Measurements from ENCODE around the gene FXYD1. TPM values are rescaled to one million over a fixed set of nuclear protein-coding genes. Genes with fewer than 3 reads are reported as not detected.
"Not testable (repeated sequence)": the region's sequence is repeated elsewhere in the genome, so short reads cannot be mapped to it uniquely, and the experiment has no call there.

FXYD1 gene
- total RNA-seq, 4 donors from 2014 or later: 10.6 to 29.2 TPM; not detected in 2

DNA sequence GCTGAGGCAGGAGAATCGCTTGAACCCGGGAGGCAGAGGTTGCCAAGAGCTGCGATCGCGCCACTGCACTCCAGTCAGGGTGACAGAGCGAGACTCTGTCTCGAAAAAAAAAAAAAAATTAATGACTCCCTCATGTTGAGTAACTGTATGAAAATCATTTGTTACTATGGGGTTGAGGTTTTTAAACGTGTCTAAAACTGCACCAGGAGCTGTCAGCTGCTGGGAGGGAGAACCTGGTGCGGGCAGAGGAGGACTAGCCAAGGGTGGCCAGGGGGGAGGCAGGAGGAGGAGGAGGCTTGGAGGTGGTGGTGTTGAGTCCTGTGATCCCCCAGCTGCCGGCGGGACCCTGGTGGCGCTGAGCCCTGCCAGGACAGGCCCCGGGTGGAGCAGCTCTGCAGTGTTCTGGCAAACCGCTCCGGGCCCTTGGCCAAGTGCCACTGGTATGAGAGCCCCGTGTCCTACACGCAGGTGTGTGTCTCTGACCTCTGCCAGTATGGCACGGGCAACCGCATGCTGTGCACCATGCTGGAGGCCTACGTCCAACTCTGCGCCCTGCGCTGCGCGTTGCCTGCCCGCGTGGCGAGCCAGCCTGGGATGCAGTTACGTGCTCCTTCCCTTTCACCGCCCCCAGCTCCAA lies 40.1 kb upstream of the FXYD1 start:
- TF ChIP-seq, protein P1, sequence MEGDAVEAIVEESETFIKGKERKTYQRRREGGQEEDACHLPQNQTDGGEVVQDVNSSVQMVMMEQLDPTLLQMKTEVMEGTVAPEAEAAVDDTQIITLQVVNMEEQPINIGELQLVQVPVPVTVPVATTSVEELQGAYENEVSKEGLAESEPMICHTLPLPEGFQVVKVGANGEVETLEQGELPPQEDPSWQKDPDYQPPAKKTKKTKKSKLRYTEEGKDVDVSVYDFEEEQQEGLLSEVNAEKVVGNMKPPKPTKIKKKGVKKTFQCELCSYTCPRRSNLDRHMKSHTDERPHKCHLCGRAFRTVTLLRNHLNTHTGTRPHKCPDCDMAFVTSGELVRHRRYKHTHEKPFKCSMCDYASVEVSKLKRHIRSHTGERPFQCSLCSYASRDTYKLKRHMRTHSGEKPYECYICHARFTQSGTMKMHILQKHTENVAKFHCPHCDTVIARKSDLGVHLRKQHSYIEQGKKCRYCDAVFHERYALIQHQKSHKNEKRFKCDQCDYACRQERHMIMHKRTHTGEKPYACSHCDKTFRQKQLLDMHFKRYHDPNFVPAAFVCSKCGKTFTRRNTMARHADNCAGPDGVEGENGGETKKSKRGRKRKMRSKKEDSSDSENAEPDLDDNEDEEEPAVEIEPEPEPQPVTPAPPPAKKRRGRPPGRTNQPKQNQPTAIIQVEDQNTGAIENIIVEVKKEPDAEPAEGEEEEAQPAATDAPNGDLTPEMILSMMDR (IDR thresholded peaks at IDR 0.05): no peak
- no peak for TF ChIP-seq POLR2A (IDR thresholded peaks at IDR 0.05)
- TF ChIP-seq EP300 (IDR thresholded peaks at IDR 0.05; ENCODE audit: low read depth): no peak
- no peak for TF ChIP-seq POLR2AphosphoS5 (IDR thresholded peaks at IDR 0.05)
- no peak for DNase-seq
- intact Hi-C loops (cut with DNase I; ENCODE audit: low total_unique reads) (no loop called here), in situ Hi-C loops (cut with MboI; ENCODE audit: low pct_ligation_motif_present in 1 of 4, low pct_unique_long_range_greater_than_20kb in 1 of 4, low sequenced_read_pairs in 3 of 4) (no loop called here)
- Histone ChIP-seq H3K36me3 (no peaks in the 10 kb centered on the region), H3K4me1 (no peaks in the 10 kb centered on the region), H3K9me3 (no peaks in the 10 kb centered on the region), H3K27me3 (no peaks in the 10 kb centered on the region), H3K27ac (no peak overlapping the region), H3K4me3 (no peak overlapping the region)
- 77 to 80% methylated on average over 9 to 29 of the region's 29 CpGs for WGBS, 2 donors (ENCODE audit: low coverage in 1 of 2)

DNA sequence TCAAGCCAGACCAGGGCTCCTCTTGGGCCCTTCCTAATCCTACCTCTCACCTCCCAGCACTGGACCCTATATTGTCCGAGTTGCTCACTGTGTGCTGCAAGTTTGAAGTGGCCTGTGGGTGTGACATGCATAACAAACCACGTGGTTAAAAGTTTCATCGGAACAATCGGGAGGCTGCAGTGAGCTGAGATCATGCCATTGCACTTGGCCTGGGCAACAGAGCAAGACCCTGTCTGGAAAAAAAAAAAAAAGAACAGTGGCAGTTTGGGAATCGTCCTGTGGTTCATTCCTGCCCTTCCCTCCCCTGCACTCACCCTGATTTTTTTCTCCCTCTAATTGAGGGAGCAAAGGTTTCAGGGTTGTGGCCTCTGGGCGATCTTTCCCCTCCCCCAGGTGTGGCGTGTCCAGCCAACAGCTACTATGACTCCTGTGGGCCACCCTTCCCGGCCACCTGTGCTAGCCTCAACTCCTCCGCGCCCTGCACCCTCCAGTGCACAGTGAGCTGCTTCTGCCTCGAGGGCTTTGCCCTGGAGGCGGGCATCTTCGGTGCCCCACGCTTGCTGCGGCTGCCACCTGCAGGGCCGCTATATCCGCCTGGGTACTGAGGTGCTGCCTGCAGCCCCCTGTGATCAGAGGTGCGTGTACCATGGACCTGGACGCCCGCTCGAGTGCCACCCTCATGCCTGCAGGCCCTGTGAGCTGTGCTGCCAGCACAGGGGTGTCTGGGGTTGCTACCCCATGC lies 39.3 kb upstream of the FXYD1 start:
- WGBS, 2 donors (ENCODE audit: low coverage in 1 of 2): 58 to 79% methylated on average over 4 to 19 of the region's 21 CpGs
- Histone ChIP-seq H3K27ac (no peak overlapping the region), H3K36me3 (no peaks in the 10 kb centered on the region), H3K4me1 (no peaks in the 10 kb centered on the region), H3K9me3 (no peaks in the 10 kb centered on the region), H3K4me3 (no peak overlapping the region), H3K27me3 (no peaks in the 10 kb centered on the region)
- in situ Hi-C loops (cut with MboI; ENCODE audit: low pct_ligation_motif_present in 1 of 4, low pct_unique_long_range_greater_than_20kb in 1 of 4, low sequenced_read_pairs in 3 of 4) (no loop called here), intact Hi-C loops (cut with DNase I; ENCODE audit: low total_unique reads) (no loop called here)
- TF ChIP-seq EP300 (IDR thresholded peaks at IDR 0.05; ENCODE audit: low read depth) (no peak), POLR2A (IDR thresholded peaks at IDR 0.05) (no peak), POLR2AphosphoS5 (IDR thresholded peaks at IDR 0.05) (no peak)
- TF ChIP-seq, protein P1 (IDR thresholded peaks at IDR 0.05): no peak
- DNase-seq: no peak

GRCh38 chr19:35099897-35100275 lies 38.7 kb upstream of the FXYD1 start:
- Histone ChIP-seq H3K4me3 (no peak overlapping the region), H3K27me3 (no peaks in the 10 kb centered on the region), H3K27ac (no peak overlapping the region), H3K36me3 (no peaks in the 10 kb centered on the region), H3K9me3 (no peaks in the 10 kb centered on the region), H3K4me1 (no peaks in the 10 kb centered on the region)
- no peak for TF ChIP-seq POLR2A (IDR thresholded peaks at IDR 0.05)
- no peak for TF ChIP-seq POLR2AphosphoS5 (IDR thresholded peaks at IDR 0.05)
- TF ChIP-seq, protein P1 (IDR thresholded peaks at IDR 0.05): no peak
- TF ChIP-seq EP300 (IDR thresholded peaks at IDR 0.05; ENCODE audit: low read depth): no peak
- WGBS, 2 donors (ENCODE audit: low coverage in 1 of 2): 89% methylated on average over 13 of the region's 13 CpGs; no CpG with 5 or more reads in 1 of the 2 donors
- intact Hi-C loops (cut with DNase I; ENCODE audit: low total_unique reads) (no loop called here), in situ Hi-C loops (cut with MboI; ENCODE audit: low pct_ligation_motif_present in 1 of 4, low pct_unique_long_range_greater_than_20kb in 1 of 4, low sequenced_read_pairs in 3 of 4) (no loop called here)
- DNase-seq: no peak

DNA sequence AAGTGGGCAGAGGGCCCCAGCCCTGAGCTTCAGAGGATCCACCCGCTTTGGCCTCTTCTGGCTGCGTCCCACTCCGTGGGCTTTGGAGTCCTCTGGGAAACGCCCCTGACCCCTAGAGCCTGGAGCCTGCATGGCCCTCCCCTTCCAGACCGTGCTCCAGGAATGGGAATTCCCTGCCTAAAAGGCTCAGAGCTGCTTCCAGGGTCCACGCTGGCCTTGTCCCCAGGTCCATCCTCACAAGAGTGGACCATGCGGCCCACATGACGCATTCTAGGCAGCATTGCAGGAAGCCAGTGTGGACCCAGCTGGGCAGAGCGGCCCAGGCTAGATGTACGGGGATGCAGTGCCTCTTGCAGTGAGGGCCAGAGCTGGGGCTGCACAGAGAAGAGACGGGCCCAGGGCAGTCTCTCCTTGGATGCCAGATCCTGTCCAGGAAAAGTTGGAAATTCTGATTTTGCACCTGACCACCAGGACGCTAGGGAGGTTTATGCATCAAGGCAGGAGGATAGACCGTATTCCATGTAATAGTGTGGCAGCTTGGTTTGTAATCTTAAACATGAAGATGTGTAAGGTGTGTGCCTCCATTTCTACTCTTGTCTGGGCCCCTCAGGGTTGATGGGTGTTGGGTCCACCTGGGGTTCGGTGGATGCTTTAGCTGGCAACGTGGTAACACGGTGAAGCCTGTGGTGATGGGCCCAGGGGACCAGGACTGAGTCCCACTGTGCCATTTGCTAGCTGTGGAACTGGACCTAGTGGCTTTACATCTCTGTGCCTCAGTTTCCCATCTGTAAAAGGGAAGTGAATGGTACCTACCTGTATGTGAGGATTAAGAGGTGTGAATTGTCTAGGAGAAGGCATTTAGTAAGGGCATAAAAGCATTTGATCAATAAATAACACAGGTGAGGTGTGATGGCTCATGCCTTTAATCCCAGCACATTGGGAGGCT lies 37.8 kb upstream of the FXYD1 start:
- Histone ChIP-seq H3K4me1 (no peaks in the 10 kb centered on the region), H3K4me3 (no peak overlapping the region), H3K9me3 (no peaks in the 10 kb centered on the region), H3K36me3 (no peaks in the 10 kb centered on the region), H3K27me3 (no peaks in the 10 kb centered on the region), H3K27ac (no peak overlapping the region)
- in situ Hi-C loops (cut with MboI; ENCODE audit: low pct_ligation_motif_present in 1 of 4, low pct_unique_long_range_greater_than_20kb in 1 of 4, low sequenced_read_pairs in 3 of 4) (no loop called here), intact Hi-C loops (cut with DNase I; ENCODE audit: low total_unique reads) (no loop called here)
- no peak for DNase-seq
- TF ChIP-seq, protein P1 (IDR thresholded peaks at IDR 0.05): no peak
- TF ChIP-seq POLR2A (IDR thresholded peaks at IDR 0.05) (no peak), POLR2AphosphoS5 (IDR thresholded peaks at IDR 0.05) (no peak), EP300 (IDR thresholded peaks at IDR 0.05; ENCODE audit: low read depth) (no peak)
- WGBS, 2 donors (ENCODE audit: low coverage in 1 of 2): 76 to 82% methylated on average over 6 to 16 of the region's 16 CpGs

DNA sequence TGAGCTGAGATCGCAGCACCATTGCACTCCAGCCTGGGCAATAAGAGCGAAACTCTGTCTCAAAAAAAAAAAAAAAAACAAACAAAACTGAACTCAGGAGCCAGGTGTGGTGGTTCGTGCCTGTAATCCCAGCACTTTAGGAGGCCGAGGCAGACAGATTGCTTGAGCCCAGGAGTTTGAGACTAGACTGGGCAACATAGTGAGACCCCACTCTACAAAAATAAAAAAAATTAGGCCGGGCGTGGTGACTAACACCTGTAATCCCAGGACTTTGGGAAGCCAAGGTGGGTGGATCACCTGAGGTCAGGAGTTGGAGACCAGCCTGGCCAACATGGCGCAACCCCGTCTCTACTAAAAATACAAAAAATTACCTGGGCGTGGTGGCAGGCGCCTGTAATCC lies 36.7 kb upstream of the FXYD1 start:
- H3K36me3 ChIP-seq; DNase-seq; intact Hi-C loops (cut with DNase I; ENCODE audit: low total_unique reads); H3K27ac ChIP-seq; H3K4me1 ChIP-seq; H3K27me3 ChIP-seq; H3K4me3 ChIP-seq; H3K9me3 ChIP-seq; in situ Hi-C loops (cut with MboI; ENCODE audit: low pct_ligation_motif_present in 1 of 4, low pct_unique_long_range_greater_than_20kb in 1 of 4, low sequenced_read_pairs in 3 of 4): not testable (repeated sequence)
- WGBS, 2 donors (ENCODE audit: low coverage in 1 of 2): 84 to 91% methylated on average over 4 to 10 of the region's 10 CpGs

GRCh38 chr19:35103614-35104013 lies 35.0 kb upstream of the FXYD1 start:
- intact Hi-C loops (cut with DNase I; ENCODE audit: low total_unique reads); H3K4me3 ChIP-seq; H3K27ac ChIP-seq; H3K9me3 ChIP-seq; H3K27me3 ChIP-seq; in situ Hi-C loops (cut with MboI; ENCODE audit: low pct_ligation_motif_present in 1 of 4, low pct_unique_long_range_greater_than_20kb in 1 of 4, low sequenced_read_pairs in 3 of 4); H3K36me3 ChIP-seq; DNase-seq; H3K4me1 ChIP-seq: not testable (repeated sequence)
- WGBS, 2 donors (ENCODE audit: low coverage in 1 of 2): 76 to 78% methylated on average over 5 to 10 of the region's 10 CpGs

All from transverse colon (tissue), 4 donors.